ENCODE results near the gene ZBTB3.

Gene ZBTB3

GRCh38 chr11:62705880-62706849 lies 47.8 kb downstream of the ZBTB3 start (continued):
- TF ChIP-seq, protein P1, sequence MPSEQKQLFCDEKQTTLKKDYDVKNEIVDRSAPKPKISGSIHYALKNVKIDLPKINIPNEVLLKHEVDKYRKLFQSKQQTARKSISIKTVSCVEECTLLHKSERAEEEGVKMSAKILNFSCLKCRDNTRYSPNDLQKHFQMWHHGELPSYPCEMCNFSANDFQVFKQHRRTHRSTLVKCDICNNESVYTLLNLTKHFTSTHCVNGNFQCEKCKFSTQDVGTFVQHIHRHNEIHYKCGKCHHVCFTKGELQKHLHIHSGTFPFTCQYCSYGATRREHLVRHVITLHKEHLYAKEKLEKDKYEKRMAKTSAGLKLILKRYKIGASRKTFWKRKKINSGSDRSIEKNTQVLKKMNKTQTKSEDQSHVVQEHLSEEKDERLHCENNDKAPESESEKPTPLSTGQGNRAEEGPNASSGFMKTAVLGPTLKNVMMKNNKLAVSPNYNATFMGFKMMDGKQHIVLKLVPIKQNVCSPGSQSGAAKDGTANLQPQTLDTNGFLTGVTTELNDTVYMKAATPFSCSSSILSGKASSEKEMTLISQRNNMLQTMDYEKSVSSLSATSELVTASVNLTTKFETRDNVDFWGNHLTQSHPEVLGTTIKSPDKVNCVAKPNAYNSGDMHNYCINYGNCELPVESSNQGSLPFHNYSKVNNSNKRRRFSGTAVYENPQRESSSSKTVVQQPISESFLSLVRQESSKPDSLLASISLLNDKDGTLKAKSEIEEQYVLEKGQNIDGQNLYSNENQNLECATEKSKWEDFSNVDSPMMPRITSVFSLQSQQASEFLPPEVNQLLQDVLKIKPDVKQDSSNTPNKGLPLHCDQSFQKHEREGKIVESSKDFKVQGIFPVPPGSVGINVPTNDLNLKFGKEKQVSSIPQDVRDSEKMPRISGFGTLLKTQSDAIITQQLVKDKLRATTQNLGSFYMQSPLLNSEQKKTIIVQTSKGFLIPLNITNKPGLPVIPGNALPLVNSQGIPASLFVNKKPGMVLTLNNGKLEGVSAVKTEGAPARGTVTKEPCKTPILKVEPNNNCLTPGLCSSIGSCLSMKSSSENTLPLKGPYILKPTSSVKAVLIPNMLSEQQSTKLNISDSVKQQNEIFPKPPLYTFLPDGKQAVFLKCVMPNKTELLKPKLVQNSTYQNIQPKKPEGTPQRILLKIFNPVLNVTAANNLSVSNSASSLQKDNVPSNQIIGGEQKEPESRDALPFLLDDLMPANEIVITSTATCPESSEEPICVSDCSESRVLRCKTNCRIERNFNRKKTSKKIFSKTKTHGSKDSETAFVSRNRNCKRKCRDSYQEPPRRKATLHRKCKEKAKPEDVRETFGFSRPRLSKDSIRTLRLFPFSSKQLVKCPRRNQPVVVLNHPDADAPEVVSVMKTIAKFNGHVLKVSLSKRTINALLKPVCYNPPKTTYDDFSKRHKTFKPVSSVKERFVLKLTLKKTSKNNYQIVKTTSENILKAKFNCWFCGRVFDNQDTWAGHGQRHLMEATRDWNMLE (tag by site-specific recombination; conservative IDR thresholded peaks at IDR 0.05; ENCODE audit: low read depth) = no peak
- no peak for TF ChIP-seq PRDM2 (tag by site-specific recombination; IDR thresholded peaks at IDR 0.05; ENCODE audit: borderline replicate concordance)
- TF ChIP-seq TRIM28 (IDR thresholded peaks at IDR 0.05; ENCODE audit: borderline replicate concordance, low read length) = peak; percentile 41; the same call in 1 of the 2 replicates
- 0 out of 2 replicates have a peak, but pooled peaks have one; percentile 9 for TF ChIP-seq SP7 (tag by site-specific recombination; IDR thresholded peaks at IDR 0.05)
- TF ChIP-seq ZBTB17 (tag by site-specific recombination; IDR thresholded peaks at IDR 0.05) = peak; percentile 66
- TF ChIP-seq ZNF791 (tag by site-specific recombination; IDR thresholded peaks at IDR 0.05) = no peak
- TF ChIP-seq EGR2 (tag by site-specific recombination; IDR thresholded peaks at IDR 0.05; ENCODE audit: low read depth) = no peak
- TF ChIP-seq ZNF677 (tag by site-specific recombination; IDR thresholded peaks at IDR 0.05) = no peak
- TF ChIP-seq ZBTB1 (tag by site-specific recombination; IDR thresholded peaks at IDR 0.05) = no peak
- TF ChIP-seq, protein P2, sequence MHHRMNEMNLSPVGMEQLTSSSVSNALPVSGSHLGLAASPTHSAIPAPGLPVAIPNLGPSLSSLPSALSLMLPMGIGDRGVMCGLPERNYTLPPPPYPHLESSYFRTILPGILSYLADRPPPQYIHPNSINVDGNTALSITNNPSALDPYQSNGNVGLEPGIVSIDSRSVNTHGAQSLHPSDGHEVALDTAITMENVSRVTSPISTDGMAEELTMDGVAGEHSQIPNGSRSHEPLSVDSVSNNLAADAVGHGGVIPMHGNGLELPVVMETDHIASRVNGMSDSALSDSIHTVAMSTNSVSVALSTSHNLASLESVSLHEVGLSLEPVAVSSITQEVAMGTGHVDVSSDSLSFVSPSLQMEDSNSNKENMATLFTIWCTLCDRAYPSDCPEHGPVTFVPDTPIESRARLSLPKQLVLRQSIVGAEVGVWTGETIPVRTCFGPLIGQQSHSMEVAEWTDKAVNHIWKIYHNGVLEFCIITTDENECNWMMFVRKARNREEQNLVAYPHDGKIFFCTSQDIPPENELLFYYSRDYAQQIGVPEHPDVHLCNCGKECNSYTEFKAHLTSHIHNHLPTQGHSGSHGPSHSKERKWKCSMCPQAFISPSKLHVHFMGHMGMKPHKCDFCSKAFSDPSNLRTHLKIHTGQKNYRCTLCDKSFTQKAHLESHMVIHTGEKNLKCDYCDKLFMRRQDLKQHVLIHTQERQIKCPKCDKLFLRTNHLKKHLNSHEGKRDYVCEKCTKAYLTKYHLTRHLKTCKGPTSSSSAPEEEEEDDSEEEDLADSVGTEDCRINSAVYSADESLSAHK (tag by site-specific recombination; IDR thresholded peaks at IDR 0.05) = no peak
- TF ChIP-seq, protein P3, sequence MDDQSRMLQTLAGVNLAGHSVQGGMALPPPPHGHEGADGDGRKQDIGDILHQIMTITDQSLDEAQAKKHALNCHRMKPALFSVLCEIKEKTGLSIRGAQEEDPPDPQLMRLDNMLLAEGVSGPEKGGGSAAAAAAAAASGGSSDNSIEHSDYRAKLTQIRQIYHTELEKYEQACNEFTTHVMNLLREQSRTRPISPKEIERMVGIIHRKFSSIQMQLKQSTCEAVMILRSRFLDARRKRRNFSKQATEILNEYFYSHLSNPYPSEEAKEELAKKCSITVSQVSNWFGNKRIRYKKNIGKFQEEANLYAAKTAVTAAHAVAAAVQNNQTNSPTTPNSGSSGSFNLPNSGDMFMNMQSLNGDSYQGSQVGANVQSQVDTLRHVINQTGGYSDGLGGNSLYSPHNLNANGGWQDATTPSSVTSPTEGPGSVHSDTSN (CRISPR knock-in tag; IDR thresholded peaks at IDR 0.05) = peak; percentile 58; the same call in 1 of the 2 replicates
- no peak; the same call in 1 of the 2 replicates for TF ChIP-seq ZNF394 (tag by site-specific recombination; IDR thresholded peaks at IDR 0.05; ENCODE audit: borderline replicate concordance)
- TF ChIP-seq ZNF114 (tag by site-specific recombination; IDR thresholded peaks at IDR 0.05) = no peak
- TF ChIP-seq GLI2 (tag by site-specific recombination; IDR thresholded peaks at IDR 0.05; ENCODE audit: borderline replicate concordance, low read depth) = no peak
- TF ChIP-seq ZNF341 (tag by site-specific recombination; IDR thresholded peaks at IDR 0.05; ENCODE audit: low read depth) = peak; percentile 53; the same call in 1 of the 2 replicates
- TF ChIP-seq ZNF132 (tag by site-specific recombination; IDR thresholded peaks at IDR 0.05; ENCODE audit: borderline replicate concordance) = no peak
- no peak for TF ChIP-seq ZNF302 (tag by site-specific recombination; IDR thresholded peaks at IDR 0.05; ENCODE audit: low read depth)
- TF ChIP-seq WT1 (tag by site-specific recombination; IDR thresholded peaks at IDR 0.05) = 0 out of 2 replicates have a peak, but pooled peaks have one; percentile 12
- TF ChIP-seq ZBTB8A (tag by site-specific recombination; IDR thresholded peaks at IDR 0.05) = peak; percentile 90
- no peak; the same call in 1 of the 2 replicates for TF ChIP-seq KLF8 (tag by site-specific recombination; IDR thresholded peaks at IDR 0.05)
- no peak for TF ChIP-seq ZNF561 (tag by site-specific recombination; IDR thresholded peaks at IDR 0.05; ENCODE audit: borderline replicate concordance)
- TF ChIP-seq GLIS1 (tag by site-specific recombination; IDR thresholded peaks at IDR 0.05) = peak; percentile 55
- TF ChIP-seq ZNF416 (tag by site-specific recombination; IDR thresholded peaks at IDR 0.05) = no peak
- TF ChIP-seq BCL11A (tag by site-specific recombination; IDR thresholded peaks at IDR 0.05; ENCODE audit: low read depth) = no peak

All from HEK293 (cell line).